Mesenchymal stem cell (in vitro differentiated cells and primary cell): ENCODE results near the gene IL23A.

Experiments
- DNase-seq: peaks from one replicate; pipeline ENCODE4 v3.0.0-alpha.2; 2013
- H2AFZ ChIP-seq: one replicate; pipeline ENCODE4 v1.6.1; 2013; ENCODE audit warnings: low read depth, mild to moderate bottlenecking, control low read depth, inconsistent platforms, low read length, moderate library complexity
- H2AK5ac ChIP-seq: 2 replicates; pipeline ENCODE4 v1.6.1; 2013; ENCODE audit warnings: low read length, moderate library complexity, mild to moderate bottlenecking, inconsistent platforms; ENCODE audit not compliant: severe bottlenecking
- H2BK120ac ChIP-seq: one replicate; pipeline ENCODE4 v1.6.1; 2013; ENCODE audit warnings: low read depth, mild to moderate bottlenecking, inconsistent platforms, low read length, moderate library complexity
- H2BK12ac ChIP-seq, 2 experiments: one replicate each; pipeline ENCODE4 v1.6.1; 2013; ENCODE audit warnings: inconsistent platforms in 2 of 2, low read length in 2 of 2, mild to moderate bottlenecking in 2 of 2, moderate library complexity in 2 of 2, control low read depth in 1 of 2
- H2BK15ac ChIP-seq: one replicate; pipeline ENCODE4 v1.6.1; 2013; ENCODE audit warnings: mild to moderate bottlenecking, low read depth, inconsistent platforms; ENCODE audit not compliant: poor library complexity, severe bottlenecking
- H2BK5ac ChIP-seq: 2 replicates; pipeline ENCODE4 v1.6.1; 2013; ENCODE audit warnings: low read depth, mild to moderate bottlenecking, low read length, control low read depth, inconsistent platforms; ENCODE audit not compliant: poor library complexity, severe bottlenecking
- H3K14ac ChIP-seq, 2 experiments: one replicate each; pipeline ENCODE4 v1.6.1; 2013; ENCODE audit warnings: inconsistent platforms in 2 of 2, low read length in 2 of 2, control low read depth in 1 of 2, mild to moderate bottlenecking in 1 of 2, moderate library complexity in 1 of 2
- H3K18ac ChIP-seq, 2 experiments: one replicate each; pipeline ENCODE4 v1.6.1; 2013; ENCODE audit warnings: inconsistent platforms in 2 of 2, low read length in 2 of 2, control low read depth in 1 of 2, low read depth in 1 of 2, mild to moderate bottlenecking in 1 of 2
- H3K23ac ChIP-seq, 2 experiments: one replicate each; pipeline ENCODE4 v1.6.1; 2013; ENCODE audit warnings: inconsistent platforms in 2 of 2, low read length in 2 of 2, mild to moderate bottlenecking in 2 of 2, moderate library complexity in 2 of 2, control low read depth in 1 of 2
- H3K27ac ChIP-seq: 2 replicates; pipeline ENCODE4 v1.5.1; 2013; ENCODE audit warnings: mild to moderate bottlenecking, moderate library complexity, low read length, control low read depth, inconsistent platforms; ENCODE audit not compliant: poor library complexity, severe bottlenecking
- H3K27me3 ChIP-seq, 2 experiments: 2 replicates each; pipeline versions ENCODE4 v1.6.1 to v1.7.0; 2013; ENCODE audit warnings: low read length in 2 of 2, mild to moderate bottlenecking in 2 of 2, moderate library complexity in 2 of 2, control low read depth in 1 of 2, inconsistent platforms in 1 of 2; ENCODE audit not compliant: control insufficient read depth in 1 of 2, insufficient read depth in 1 of 2
- H3K36me3 ChIP-seq, 2 experiments: 2 replicates each; pipeline versions ENCODE4 v1.6.1 to v1.7.0; 2013; ENCODE audit warnings: low read length in 2 of 2, control low read depth in 1 of 2, inconsistent platforms in 1 of 2, low read depth in 1 of 2, mild to moderate bottlenecking in 1 of 2; ENCODE audit not compliant: insufficient read depth in 2 of 2, control insufficient read depth in 1 of 2
- H3K4ac ChIP-seq, 2 experiments: one replicate each; pipeline ENCODE4 v1.6.1; 2013; ENCODE audit warnings: inconsistent platforms in 2 of 2, low read length in 2 of 2, mild to moderate bottlenecking in 2 of 2, moderate library complexity in 2 of 2, control low read depth in 1 of 2, low read depth in 1 of 2
- H3K4me1 ChIP-seq: 2 replicates; pipeline ENCODE4 v1.6.1; 2013; ENCODE audit warnings: low read depth, low read length, control low read depth; ENCODE audit not compliant: control insufficient read depth, insufficient read depth
- H3K4me2 ChIP-seq: 2 replicates; pipeline ENCODE4 v1.6.1; 2013; ENCODE audit warnings: low read length, mild to moderate bottlenecking, inconsistent platforms; ENCODE audit not compliant: poor library complexity, severe bottlenecking
- H3K4me3 ChIP-seq, 2 experiments: 2 replicates each; pipeline versions ENCODE4 v1.5.1 to v1.7.0; 2013; ENCODE audit warnings: low read length in 2 of 2, mild to moderate bottlenecking in 2 of 2, control low read depth in 1 of 2, low read depth in 1 of 2; ENCODE audit not compliant: insufficient read depth in 1 of 2
- H3K79me1 ChIP-seq: replicated peaks from 2 replicates; pipeline ENCODE4 v1.6.1; 2013; ENCODE audit warnings: mild to moderate bottlenecking, control low read depth, low read length, inconsistent platforms; ENCODE audit not compliant: poor library complexity, severe bottlenecking
- H3K9ac ChIP-seq: 2 replicates; pipeline ENCODE4 v1.7.0; 2013; ENCODE audit warnings: mild to moderate bottlenecking, low read length, moderate library complexity
- H3K9me3 ChIP-seq: 2 replicates; pipeline ENCODE4 v1.7.0; 2013; ENCODE audit warnings: mild to moderate bottlenecking, low read length; ENCODE audit not compliant: control insufficient read depth
- H4K8ac ChIP-seq: one replicate; pipeline ENCODE4 v1.6.1; 2013; ENCODE audit warnings: inconsistent platforms, mild to moderate bottlenecking, low read length, moderate library complexity
- H4K91ac ChIP-seq: one replicate; pipeline ENCODE4 v1.6.1; 2013; ENCODE audit warnings: mild to moderate bottlenecking, low read length, inconsistent platforms
- WGBS: methylation state at CpG from one replicate; pipeline ENCODE4 v1.1.7; 2013; ENCODE audit warnings: mixed read lengths; 5-methylcytosine and 5-hydroxymethylcytosine counted together

Gene IL23A

DNA sequence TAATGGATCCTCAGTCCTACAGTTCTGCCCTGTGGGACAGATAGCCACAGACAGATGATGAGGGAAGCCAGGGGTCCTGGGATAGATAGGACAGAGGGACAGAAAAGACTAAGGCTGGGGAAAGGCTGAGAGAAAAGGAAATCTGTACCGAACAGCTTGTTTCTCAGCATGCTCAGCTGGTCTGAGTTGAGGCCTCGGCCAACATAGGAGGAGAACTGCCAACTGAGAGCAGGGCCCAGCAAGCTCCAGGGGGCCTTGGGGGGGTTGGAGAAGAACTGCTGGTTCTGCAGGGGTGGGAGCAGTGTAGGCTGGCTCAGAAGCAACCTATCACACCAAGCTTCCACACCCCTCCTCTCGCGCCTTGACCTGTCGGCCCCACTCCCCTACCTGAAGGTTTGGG, 10.1 kb downstream of the IL23A start:
- no peaks in the 10 kb centered on the region for H3K9me3 ChIP-seq
- no peak overlapping the region for H3K18ac ChIP-seq
- no peak overlapping the region for H2AK5ac ChIP-seq
- no peak overlapping the region for H3K4ac ChIP-seq
- 81% methylated on average over 3 of the region's 5 CpGs for WGBS
- no peak overlapping the region for H4K8ac ChIP-seq
- peaks cover 18% of the 10 kb centered on the region for H3K79me1 ChIP-seq
- no peak overlapping the region for H2BK120ac ChIP-seq
- H2BK15ac ChIP-seq, result no peak overlapping the region
- H3K27me3 ChIP-seq, result no peaks in the 10 kb centered on the region
- no peak overlapping the region for H3K9ac ChIP-seq
- no peak overlapping the region for H2BK5ac ChIP-seq
- no peak overlapping the region for H2AFZ ChIP-seq
- no peak overlapping the region for H3K23ac ChIP-seq
- H3K27ac ChIP-seq, result no peak overlapping the region
- no peak overlapping the region for H3K4me2 ChIP-seq
- no peaks in the 10 kb centered on the region for H3K4me1 ChIP-seq
- DNase-seq, result no peak
- no peak overlapping the region for H3K14ac ChIP-seq
- H4K91ac ChIP-seq, result no peak overlapping the region
- no peak overlapping the region for H2BK12ac ChIP-seq
- H3K4me3 ChIP-seq, result no peak overlapping the region
- H3K36me3 ChIP-seq, result peaks cover 73 to 91% of the 10 kb centered on the region in 2 experiments

DNA sequence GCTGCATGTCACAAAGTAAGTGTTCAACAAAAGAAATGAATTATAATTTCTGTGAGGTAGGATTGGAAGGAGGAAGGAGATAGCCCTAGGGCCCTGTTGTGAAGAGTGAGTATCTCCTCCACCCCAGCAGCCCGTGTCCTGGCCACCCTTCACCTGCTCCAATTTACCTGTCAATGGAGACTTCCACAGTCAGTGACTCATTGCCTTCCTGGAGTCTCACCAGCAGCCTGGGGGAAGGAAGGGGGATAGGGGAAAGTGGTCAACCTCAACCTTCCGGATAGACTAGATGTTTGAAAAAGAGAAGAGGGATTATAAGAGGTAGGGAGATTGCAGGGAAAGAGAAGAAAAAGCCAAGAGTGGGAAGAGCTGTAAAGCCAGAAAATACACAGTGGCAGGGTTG, 12.0 kb downstream of the IL23A start:
- no peak overlapping the region for H4K8ac ChIP-seq
- H3K4me1 ChIP-seq, result no peaks in the 10 kb centered on the region
- no peak overlapping the region for H3K14ac ChIP-seq
- no peak overlapping the region for H2BK15ac ChIP-seq
- no peak overlapping the region for H2BK12ac ChIP-seq
- no peak overlapping the region for H3K23ac ChIP-seq
- H2AK5ac ChIP-seq, result no peak overlapping the region
- no peak overlapping the region for H3K4me2 ChIP-seq
- no peak overlapping the region for H3K9ac ChIP-seq
- no peak overlapping the region for H2BK120ac ChIP-seq
- H2BK5ac ChIP-seq, result no peak overlapping the region
- peaks cover 76 to 96% of the 10 kb centered on the region in 2 experiments for H3K36me3 ChIP-seq
- H3K79me1 ChIP-seq, result peaks cover 31% of the 10 kb centered on the region
- H3K27ac ChIP-seq, result no peak overlapping the region
- 89% methylated on average over 1 of the region's 2 CpGs for WGBS
- no peak overlapping the region for H2AFZ ChIP-seq
- no peak overlapping the region for H3K4ac ChIP-seq
- H3K9me3 ChIP-seq, result no peaks in the 10 kb centered on the region
- H3K18ac ChIP-seq, result no peak overlapping the region
- no peak overlapping the region for H4K91ac ChIP-seq
- no peak overlapping the region for H3K4me3 ChIP-seq
- no peak for DNase-seq
- no peaks in the 10 kb centered on the region for H3K27me3 ChIP-seq

DNA sequence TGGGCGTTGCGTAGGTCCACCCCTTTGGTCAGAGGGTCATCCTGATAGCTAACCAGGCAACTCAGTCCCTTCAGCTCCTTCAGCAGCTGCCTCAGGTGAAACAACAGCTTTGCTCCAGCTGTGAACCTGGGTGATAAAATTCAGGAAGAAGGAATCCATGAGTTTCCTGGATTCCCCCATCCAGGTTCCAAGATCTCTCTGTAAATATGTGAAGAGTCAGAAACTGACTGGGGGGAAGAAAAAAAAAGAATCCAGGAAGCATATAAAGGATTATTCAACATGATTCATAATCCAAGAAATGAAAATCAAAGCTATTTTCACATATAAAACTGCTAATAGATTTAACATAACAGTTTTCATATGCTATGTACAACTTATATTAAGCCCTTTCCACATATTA, 12.6 kb downstream of the IL23A start:
- no peak for DNase-seq
- no peaks in the 10 kb centered on the region for H3K27me3 ChIP-seq
- no peak overlapping the region for H2BK15ac ChIP-seq
- no peak overlapping the region for H2BK120ac ChIP-seq
- H3K14ac ChIP-seq, result no peak overlapping the region
- no peaks in the 10 kb centered on the region for H3K4me1 ChIP-seq
- H3K9ac ChIP-seq, result no peak overlapping the region
- H3K18ac ChIP-seq, result no peak overlapping the region
- no peaks in the 10 kb centered on the region for H3K9me3 ChIP-seq
- no peak overlapping the region for H3K23ac ChIP-seq
- H2AK5ac ChIP-seq, result no peak overlapping the region
- H3K79me1 ChIP-seq, result peaks cover 38% of the 10 kb centered on the region
- H2AFZ ChIP-seq, result no peak overlapping the region
- no peak overlapping the region for H3K4ac ChIP-seq
- H2BK5ac ChIP-seq, result no peak overlapping the region
- peaks cover 77 to 96% of the 10 kb centered on the region in 2 experiments for H3K36me3 ChIP-seq
- no peak overlapping the region for H3K27ac ChIP-seq
- no peak overlapping the region for H2BK12ac ChIP-seq
- no peak overlapping the region for H3K4me3 ChIP-seq
- H4K91ac ChIP-seq, result no peak overlapping the region
- no peak overlapping the region for H4K8ac ChIP-seq
- no peak overlapping the region for H3K4me2 ChIP-seq
- 100% methylated on average over 2 of the region's 2 CpGs for WGBS

DNA sequence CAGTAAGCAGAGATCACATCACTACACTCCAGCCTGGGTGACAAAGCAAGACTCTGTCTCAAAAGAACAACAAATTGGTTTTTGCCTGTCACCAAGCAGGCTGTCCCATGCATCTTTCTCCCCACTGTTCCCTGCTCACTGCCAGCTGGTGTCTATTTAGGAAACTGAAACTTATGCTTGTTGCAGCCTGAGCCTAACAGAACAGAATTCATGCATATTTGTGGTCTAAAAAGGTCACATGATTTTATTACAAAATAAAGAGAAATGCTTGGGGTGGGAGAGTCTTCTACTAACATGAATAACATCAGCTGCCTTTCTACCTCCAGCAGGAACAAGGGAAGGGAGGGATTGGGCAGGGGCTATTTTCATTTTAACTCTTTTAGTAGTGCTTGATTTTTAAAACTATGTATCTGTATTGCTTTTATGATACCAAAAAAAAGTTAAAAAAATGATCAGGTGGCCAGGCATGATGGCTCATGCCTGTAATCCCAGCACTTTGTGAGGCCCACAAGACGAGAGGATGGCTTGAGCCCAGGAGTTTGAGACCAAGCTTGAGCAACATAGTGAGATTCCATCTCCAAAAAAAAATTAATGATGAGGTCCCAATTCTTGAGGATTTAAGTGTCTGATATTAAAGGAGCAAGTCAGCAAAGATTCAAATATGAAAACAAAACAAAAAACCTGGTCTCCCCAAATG, 20.3 kb downstream of the IL23A start:
- Histone ChIP-seq H3K36me3 (peaks cover 24 to 34% of the 10 kb centered on the region in 2 experiments), H2AK5ac (no peak overlapping the region), H3K27me3 (no peaks in the 10 kb centered on the region), H4K8ac (no peak overlapping the region), H3K23ac (peak overlapping the region in 1 of 2 experiments; percentile 48), H3K9me3 (no peaks in the 10 kb centered on the region), H2BK15ac (no peak overlapping the region), H3K4me2 (peak overlapping the region; percentile 67), H3K79me1 (peaks cover 22% of the 10 kb centered on the region), H3K27ac (peak overlapping the region; percentile 86), H3K4me3 (peak overlapping the region; percentile 43 to 96), H3K4ac (no peak overlapping the region), H2AFZ (no peak overlapping the region), H3K14ac (no peak overlapping the region), H4K91ac (no peak overlapping the region), H3K18ac (no peak overlapping the region), H3K9ac (peak overlapping the region; percentile 98), H2BK120ac (no peak overlapping the region), H2BK12ac (no peak overlapping the region), H2BK5ac (no peak overlapping the region), H3K4me1 (peaks cover 2% of the 10 kb centered on the region)
- peak; percentile 93 for DNase-seq
- WGBS, result 20% methylated on average over 1 of the region's 1 CpG
